ENCODE results near the gene IGFBP1. TPM values are rescaled to one million over a fixed set of nuclear protein-coding genes. Genes with fewer than 3 reads are reported as not detected.
"Not testable (repeated sequence)": the region's sequence is repeated elsewhere in the genome, so short reads cannot be mapped to it uniquely, and the experiment has no call there.

Gene IGFBP1
- total RNA-seq, 3 donors from 2014 or later (not counting 1 experiment from before 2014, with no cell fraction given) = not detected

DNA sequence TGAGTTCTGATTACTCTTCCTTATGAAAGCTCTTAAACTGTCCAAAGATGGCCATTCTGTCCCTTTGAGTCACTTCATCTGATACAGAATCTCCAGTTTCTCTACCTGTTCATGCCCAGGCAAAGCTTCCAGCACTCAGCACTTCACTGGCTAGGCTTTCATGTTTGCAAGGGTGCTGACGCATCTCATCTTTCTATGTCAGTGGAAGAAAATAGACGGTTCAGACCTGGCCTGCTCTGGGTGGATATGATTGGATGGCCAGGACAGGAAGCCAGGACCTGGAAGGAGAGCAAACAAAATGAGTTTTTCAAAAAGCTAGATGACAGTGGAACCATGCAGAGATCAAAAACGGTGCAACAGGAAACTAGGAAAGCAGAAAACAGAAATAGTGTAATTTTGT lies 32.6 kb upstream of the IGFBP1 start:
- intact Hi-C loops (cut with micrococcal nuclease); H3K4me3 Mint-ChIP-seq; H3K4me3 ChIP-seq (ENCODE audit: low read length); DNase-seq; ATAC-seq; H3K27me3 ChIP-seq (ENCODE audit: control insufficient read depth, insufficient read depth, low read length); H3K27ac ChIP-seq (ENCODE audit: low read length); H3K36me3 Mint-ChIP-seq; H3K36me3 ChIP-seq (ENCODE audit: control insufficient read depth, insufficient read depth, low read length); H3K9me3 Mint-ChIP-seq; H3K27ac Mint-ChIP-seq; H3K4me1 ChIP-seq (ENCODE audit: control insufficient read depth, insufficient read depth, low read length); H3K9me3 ChIP-seq (ENCODE audit: control insufficient read depth, insufficient read depth, low read length): not testable (repeated sequence)
- WGBS (ENCODE audit: insufficient coverage) = 45% methylated on average over 3 of the region's 3 CpGs
- Mint-ChIP-seq H3K27me3 (ENCODE audit: low read depth in 2 of 2) (peaks cover 0 to 13% of the 10 kb centered on the region in 2 donors), H3K4me1 (peaks cover 6 to 10% of the 10 kb centered on the region in 2 donors)

DNA sequence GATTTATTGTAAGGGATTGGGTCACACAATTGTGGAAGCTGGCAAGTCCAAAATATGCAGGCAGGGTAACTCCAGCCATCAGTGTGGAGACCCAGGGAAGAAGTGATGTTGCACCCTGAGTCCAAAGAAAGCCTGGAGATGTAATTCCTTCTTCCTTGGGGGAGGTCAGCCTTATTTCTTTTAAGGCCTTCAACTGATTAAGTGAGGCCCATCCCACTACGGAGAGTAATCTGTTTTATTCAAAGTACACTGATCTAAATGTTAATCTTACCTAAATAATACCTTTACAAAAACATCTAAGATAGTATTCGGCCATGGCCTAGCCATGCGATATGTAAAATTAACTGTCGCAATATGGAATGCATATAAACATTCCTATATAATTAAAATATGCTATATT lies 31.4 kb upstream of the IGFBP1 start:
- H3K27ac Mint-ChIP-seq; H3K27ac ChIP-seq (ENCODE audit: low read length); H3K4me3 Mint-ChIP-seq; H3K27me3 ChIP-seq (ENCODE audit: control insufficient read depth, insufficient read depth, low read length); ATAC-seq; intact Hi-C loops (cut with micrococcal nuclease); DNase-seq; H3K4me3 ChIP-seq (ENCODE audit: low read length); H3K36me3 Mint-ChIP-seq; H3K4me1 ChIP-seq (ENCODE audit: control insufficient read depth, insufficient read depth, low read length); H3K9me3 Mint-ChIP-seq; H3K36me3 ChIP-seq (ENCODE audit: control insufficient read depth, insufficient read depth, low read length); H3K9me3 ChIP-seq (ENCODE audit: control insufficient read depth, insufficient read depth, low read length): not testable (repeated sequence)
- peaks cover 7 to 13% of the 10 kb centered on the region in 2 donors for H3K27me3 Mint-ChIP-seq (ENCODE audit: low read depth in 2 of 2)
- 90% methylated on average over 1 of the region's 4 CpGs for WGBS (ENCODE audit: insufficient coverage)
- peaks cover 6 to 10% of the 10 kb centered on the region in 2 donors for H3K4me1 Mint-ChIP-seq

GRCh38 chr7:45863715-45864114 lies 24.6 kb upstream of the IGFBP1 start:
- 74% methylated on average over 9 of the region's 9 CpGs for WGBS (ENCODE audit: insufficient coverage)
- Histone ChIP-seq H3K36me3 (ENCODE audit: control insufficient read depth, insufficient read depth, low read length) (no peaks in the 10 kb centered on the region), H3K27me3 (ENCODE audit: control insufficient read depth, insufficient read depth, low read length) (peaks cover 2% of the 10 kb centered on the region), H3K4me1 (ENCODE audit: control insufficient read depth, insufficient read depth, low read length) (no peaks in the 10 kb centered on the region), H3K9me3 (ENCODE audit: control insufficient read depth, insufficient read depth, low read length) (no peaks in the 10 kb centered on the region), H3K27ac (ENCODE audit: low read length) (no peak overlapping the region), H3K4me3 (ENCODE audit: low read length) (no peak overlapping the region)
- no peaks in the 10 kb centered on the region for H3K9me3 Mint-ChIP-seq
- TF ChIP-seq CTCF (IDR thresholded peaks at IDR 0.05) = no peak
- no peak for ATAC-seq
- no peak for DNase-seq
- intact Hi-C loops (cut with micrococcal nuclease) = no loop called here
- H3K4me1 Mint-ChIP-seq = no peaks in the 10 kb centered on the region
- no peaks in the 10 kb centered on the region for H3K36me3 Mint-ChIP-seq
- peaks cover 7 to 10% of the 10 kb centered on the region in 2 donors for H3K27me3 Mint-ChIP-seq (ENCODE audit: low read depth in 2 of 2)
- no peak overlapping the region for H3K4me3 Mint-ChIP-seq
- no peak overlapping the region for H3K27ac Mint-ChIP-seq

GRCh38 chr7:45865594-45866410 lies 22.5 kb upstream of the IGFBP1 start:
- no peak overlapping the region for H3K27ac ChIP-seq (ENCODE audit: low read length)
- no peaks in the 10 kb centered on the region for H3K4me1 ChIP-seq (ENCODE audit: control insufficient read depth, insufficient read depth, low read length)
- H3K4me3 ChIP-seq (ENCODE audit: low read length) = no peak overlapping the region
- Mint-ChIP-seq H3K36me3 (no peaks in the 10 kb centered on the region), H3K4me1 (no peaks in the 10 kb centered on the region), H3K27ac (no peak overlapping the region), H3K4me3 (no peak overlapping the region), H3K27me3 (ENCODE audit: low read depth in 2 of 2) (peaks cover 10% of the 10 kb centered on the region in 2 donors), H3K9me3 (no peaks in the 10 kb centered on the region)
- no peak for TF ChIP-seq CTCF (IDR thresholded peaks at IDR 0.05)
- WGBS (ENCODE audit: insufficient coverage) = 80% methylated on average over 12 of the region's 13 CpGs
- DNase-seq (no peak), ATAC-seq (no peak)
- no peaks in the 10 kb centered on the region for H3K27me3 ChIP-seq (ENCODE audit: control insufficient read depth, insufficient read depth, low read length)
- intact Hi-C loops (cut with micrococcal nuclease) = no loop called here
- H3K36me3 ChIP-seq (ENCODE audit: control insufficient read depth, insufficient read depth, low read length) = no peaks in the 10 kb centered on the region
- H3K9me3 ChIP-seq (ENCODE audit: control insufficient read depth, insufficient read depth, low read length) = no peaks in the 10 kb centered on the region

Measured in natural killer cell (primary cell).